HepG2 (cell line): ENCODE data around the gene NHSL1. TPM values are rescaled to one million over a fixed set of nuclear protein-coding genes. Genes with fewer than 3 reads are reported as not detected.

Source experiments
- MED1 ChIP-seq: sonication (generic); formaldehyde crosslinking; IDR thresholded peaks from 2 replicates; pipeline ENCODE4 v1.4.0; 2020; ENCODE audit warnings: missing genetic modification reagents
- SP1 ChIP-seq, 2 experiments: fragments of 450-650 bp in 1 of 2; sonication (generic) in 1 of 2; formaldehyde crosslinking in 1 of 2; IDR thresholded peaks; 2 replicates each; pipeline versions ENCODE4 v1.4.0 to v1.6.1; 2016 to 2020; ENCODE audit warnings: missing genetic modification reagents in 1 of 2
- SP2 ChIP-seq: sonication (generic); formaldehyde crosslinking; IDR thresholded peaks from 2 replicates; pipeline ENCODE4 v1.5.1; 2020; ENCODE audit warnings: mild to moderate bottlenecking, missing genetic modification reagents
- SSRP1 ChIP-seq: IDR thresholded peaks from 2 replicates; pipeline ENCODE4 v1.6.1; 2016; ENCODE audit warnings: control low read depth
- SYNCRIP ChIP-seq: fragments of 200-400 bp; formaldehyde crosslinking; IDR thresholded peaks from 2 replicates; pipeline ENCODE4 v1.6.1; 2018; ENCODE audit warnings: mild to moderate bottlenecking, low read depth, low read length; ENCODE audit not compliant: insufficient read depth
- YEATS4 ChIP-seq: sonication (generic); formaldehyde crosslinking; IDR thresholded peaks from 2 replicates; pipeline ENCODE4 v1.4.0; 2020; ENCODE audit warnings: missing genetic modification reagents, borderline replicate concordance
- ZNF207 ChIP-seq: fragments of 450-650 bp; IDR thresholded peaks from 2 replicates; pipeline ENCODE4 v1.6.1; 2016; ENCODE audit warnings: antibody characterized with exemption, borderline replicate concordance
- ZNF260 ChIP-seq: sonication (generic); formaldehyde crosslinking; IDR thresholded peaks from 2 replicates; pipeline ENCODE4 v1.4.0; 2020; ENCODE audit warnings: missing genetic modification reagents, low read depth, mild to moderate bottlenecking, borderline replicate concordance
- ZNF335 ChIP-seq: sonication (generic); formaldehyde crosslinking; IDR thresholded peaks from 2 replicates; pipeline ENCODE4 v1.4.0; 2020; ENCODE audit warnings: missing genetic modification reagents
- ZNF549 ChIP-seq: sonication (generic); formaldehyde crosslinking; IDR thresholded peaks from 2 replicates; pipeline ENCODE4 v1.5.0; 2020; ENCODE audit warnings: missing genetic modification reagents
- ZNF598 ChIP-seq: sonication (generic); formaldehyde crosslinking; IDR thresholded peaks from 2 replicates; pipeline ENCODE4 v1.5.1; 2020; ENCODE audit warnings: mild to moderate bottlenecking, missing genetic modification reagents, borderline replicate concordance
- ZNF790 ChIP-seq: sonication (generic); formaldehyde crosslinking; IDR thresholded peaks from 2 replicates; pipeline ENCODE4 v1.8.0; 2022; ENCODE audit warnings: missing genetic modification reagents, mild to moderate bottlenecking, borderline replicate concordance
- polyA plus RNA-seq, 8 experiments: library from polyadenylated mRNA; depleted of rRNA in 3 of 8; stranded (reverse) in 7 of 8; unstranded in 1 of 8; fragments of >200 nt; fragmentation: Illumina TruSeq in 4 of 8; extraction: Trizol in 4 of 8; gene quantifications; 2 replicates each; pipeline versions ENCODE4 v1.2.1 to v1.2.3, GENCODE V29; 2011 to 2016; ENCODE audit warnings: low read depth in 4 of 8, missing spikeins in 1 of 8, mixed read lengths in 1 of 8; ENCODE audit not compliant: insufficient read depth in 1 of 8
- total RNA-seq, 5 experiments: library from RNA; depleted of rRNA; stranded (reverse); fragments of >200 nt; fragmentation: Illumina TruSeq; extraction: Trizol; gene quantifications; 2 replicates each; pipeline ENCODE4 v1.2.3, GENCODE V29; 2016; ENCODE audit warnings: low read depth in 1 of 5
- TF ChIP-seq, protein P1 (sequence below), 2 experiments: sonication (generic) in 1 of 2; formaldehyde crosslinking in 1 of 2; IDR thresholded peaks; 2 replicates each; pipeline versions ENCODE4 v1.4.0 to v1.6.1; 2018 to 2020; ENCODE audit warnings: missing genetic modification reagents in 2 of 2, borderline replicate concordance in 1 of 2, low read depth in 1 of 2, mild to moderate bottlenecking in 1 of 2, missing biosample characterization in 1 of 2
- TF ChIP-seq, protein P2 (sequence below): IDR thresholded peaks from 2 replicates; pipeline ENCODE4 v1.6.1; 2012; ENCODE audit warnings: low read depth, low read length, improper control_type of control experiment
- TF ChIP-seq, protein P3 (sequence below): sonication (generic); formaldehyde crosslinking; IDR thresholded peaks from 2 replicates; pipeline ENCODE4 v1.4.0; 2020; ENCODE audit warnings: missing genetic modification reagents
- TF ChIP-seq, protein P4 (sequence below): sonication (generic); formaldehyde crosslinking; IDR thresholded peaks from 2 replicates; pipeline ENCODE4 v1.5.1; 2020; ENCODE audit warnings: mild to moderate bottlenecking, missing genetic modification reagents, moderate library complexity
- TF ChIP-seq, protein P5 (sequence below): sonication (generic); formaldehyde crosslinking; IDR thresholded peaks from 2 replicates; pipeline ENCODE4 v1.4.0; 2020; ENCODE audit warnings: missing genetic modification reagents, borderline replicate concordance

NHSL1 gene
- total and polyA plus RNA-seq, 2 of the 13 experiments (the other 11 are each of a cell fraction or from before 2014, with no cell fraction given) = 24.9 to 53.6 TPM

DNA sequence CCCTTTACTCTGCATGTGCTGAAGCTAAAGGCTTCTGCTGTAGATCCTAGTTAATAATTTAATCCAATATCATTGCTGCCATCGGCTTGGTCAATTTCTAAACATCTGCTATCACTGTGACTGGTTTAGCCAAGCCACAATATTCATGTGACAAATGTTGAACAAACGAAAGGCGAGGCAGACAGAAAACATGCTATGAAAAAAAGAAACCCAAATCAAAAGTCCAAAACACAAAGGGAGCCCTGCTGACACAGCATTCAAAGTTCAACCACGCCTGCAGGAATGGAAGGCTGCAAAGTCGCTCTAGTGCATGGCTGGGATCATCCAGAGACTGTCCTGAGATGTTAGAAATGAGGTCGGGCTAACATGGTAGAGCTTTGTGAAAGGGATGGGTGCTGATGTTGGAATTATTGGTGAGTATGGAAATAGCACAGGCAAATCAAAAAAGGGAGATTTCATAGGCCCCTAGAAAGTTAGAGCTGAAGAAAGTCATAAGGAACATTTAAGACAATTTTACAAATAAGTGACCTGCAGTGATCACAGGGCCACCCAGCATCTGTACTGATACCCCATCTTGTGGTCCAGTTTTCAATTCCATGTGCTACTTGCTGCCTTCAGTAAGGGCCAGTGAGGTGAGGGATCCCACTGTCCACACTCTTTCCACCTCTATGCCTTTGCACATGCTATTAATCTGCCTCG lies 8.8 kb upstream of the NHSL1 start (continued):
- TF ChIP-seq, protein P1, sequence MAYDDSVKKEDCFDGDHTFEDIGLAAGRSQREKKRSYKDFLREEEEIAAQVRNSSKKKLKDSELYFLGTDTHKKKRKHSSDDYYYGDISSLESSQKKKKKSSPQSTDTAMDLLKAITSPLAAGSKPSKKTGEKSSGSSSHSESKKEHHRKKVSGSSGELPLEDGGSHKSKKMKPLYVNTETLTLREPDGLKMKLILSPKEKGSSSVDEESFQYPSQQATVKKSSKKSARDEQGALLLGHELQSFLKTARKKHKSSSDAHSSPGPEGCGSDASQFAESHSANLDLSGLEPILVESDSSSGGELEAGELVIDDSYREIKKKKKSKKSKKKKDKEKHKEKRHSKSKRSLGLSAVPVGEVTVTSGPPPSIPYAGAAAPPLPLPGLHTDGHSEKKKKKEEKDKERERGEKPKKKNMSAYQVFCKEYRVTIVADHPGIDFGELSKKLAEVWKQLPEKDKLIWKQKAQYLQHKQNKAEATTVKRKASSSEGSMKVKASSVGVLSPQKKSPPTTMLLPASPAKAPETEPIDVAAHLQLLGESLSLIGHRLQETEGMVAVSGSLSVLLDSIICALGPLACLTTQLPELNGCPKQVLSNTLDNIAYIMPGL (CRISPR knock-in tag; IDR thresholded peaks at IDR 0.05; ENCODE audit: borderline replicate concordance in 1 of 2, low read depth in 1 of 2) = peak; percentile 30 to 55; a peak in 2 of 4 replicates
- TF ChIP-seq, protein P2, sequence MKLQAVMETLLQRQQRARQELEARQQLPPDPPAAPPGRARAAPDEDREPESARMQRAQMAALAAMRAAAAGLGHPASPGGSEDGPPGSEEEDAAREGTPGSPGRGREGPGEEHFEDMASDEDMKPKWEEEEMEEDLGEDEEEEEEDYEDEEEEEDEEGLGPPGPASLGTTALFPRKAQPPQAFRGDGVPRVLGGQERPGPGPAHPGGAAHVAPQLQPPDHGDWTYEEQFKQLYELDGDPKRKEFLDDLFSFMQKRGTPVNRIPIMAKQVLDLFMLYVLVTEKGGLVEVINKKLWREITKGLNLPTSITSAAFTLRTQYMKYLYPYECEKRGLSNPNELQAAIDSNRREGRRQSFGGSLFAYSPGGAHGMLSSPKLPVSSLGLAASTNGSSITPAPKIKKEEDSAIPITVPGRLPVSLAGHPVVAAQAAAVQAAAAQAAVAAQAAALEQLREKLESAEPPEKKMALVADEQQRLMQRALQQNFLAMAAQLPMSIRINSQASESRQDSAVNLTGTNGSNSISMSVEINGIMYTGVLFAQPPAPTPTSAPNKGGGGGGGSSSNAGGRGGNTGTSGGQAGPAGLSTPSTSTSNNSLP = peak; percentile 72
- no peak for TF ChIP-seq ZNF549
- no peak for TF ChIP-seq ZNF790 (CRISPR knock-in tag)
- TF ChIP-seq, protein P3, sequence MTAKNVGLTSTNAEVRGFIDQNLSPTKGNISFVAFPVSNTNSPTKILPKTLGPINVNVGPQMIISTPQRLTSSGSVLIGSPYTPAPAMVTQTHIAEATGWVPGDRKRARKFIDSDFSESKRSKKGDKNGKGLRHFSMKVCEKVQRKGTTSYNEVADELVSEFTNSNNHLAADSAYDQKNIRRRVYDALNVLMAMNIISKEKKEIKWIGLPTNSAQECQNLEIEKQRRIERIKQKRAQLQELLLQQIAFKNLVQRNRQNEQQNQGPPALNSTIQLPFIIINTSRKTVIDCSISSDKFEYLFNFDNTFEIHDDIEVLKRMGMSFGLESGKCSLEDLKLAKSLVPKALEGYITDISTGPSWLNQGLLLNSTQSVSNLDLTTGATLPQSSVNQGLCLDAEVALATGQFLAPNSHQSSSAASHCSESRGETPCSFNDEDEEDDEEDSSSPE (CRISPR knock-in tag) = no peak
- TF ChIP-seq MED1 (CRISPR knock-in tag) = peak; percentile 60
- TF ChIP-seq SSRP1 (CRISPR knock-in tag) = no peak
- TF ChIP-seq SP2 (CRISPR knock-in tag) = no peak
- TF ChIP-seq YEATS4 (CRISPR knock-in tag) = no peak; the same call in 1 of the 2 replicates
- no peak for TF ChIP-seq ZNF598 (CRISPR knock-in tag)
- no peak for TF ChIP-seq ZNF260 (CRISPR knock-in tag)
- TF ChIP-seq SP1 (IDR thresholded peaks at IDR 0.05) = no peak
- no peak for TF ChIP-seq SP1 (CRISPR knock-in tag; IDR thresholded peaks at IDR 0.05)
- TF ChIP-seq SYNCRIP = no peak
- peak; percentile 23; the same call in 1 of the 2 replicates for TF ChIP-seq ZNF335 (CRISPR knock-in tag)
- TF ChIP-seq, protein P4, sequence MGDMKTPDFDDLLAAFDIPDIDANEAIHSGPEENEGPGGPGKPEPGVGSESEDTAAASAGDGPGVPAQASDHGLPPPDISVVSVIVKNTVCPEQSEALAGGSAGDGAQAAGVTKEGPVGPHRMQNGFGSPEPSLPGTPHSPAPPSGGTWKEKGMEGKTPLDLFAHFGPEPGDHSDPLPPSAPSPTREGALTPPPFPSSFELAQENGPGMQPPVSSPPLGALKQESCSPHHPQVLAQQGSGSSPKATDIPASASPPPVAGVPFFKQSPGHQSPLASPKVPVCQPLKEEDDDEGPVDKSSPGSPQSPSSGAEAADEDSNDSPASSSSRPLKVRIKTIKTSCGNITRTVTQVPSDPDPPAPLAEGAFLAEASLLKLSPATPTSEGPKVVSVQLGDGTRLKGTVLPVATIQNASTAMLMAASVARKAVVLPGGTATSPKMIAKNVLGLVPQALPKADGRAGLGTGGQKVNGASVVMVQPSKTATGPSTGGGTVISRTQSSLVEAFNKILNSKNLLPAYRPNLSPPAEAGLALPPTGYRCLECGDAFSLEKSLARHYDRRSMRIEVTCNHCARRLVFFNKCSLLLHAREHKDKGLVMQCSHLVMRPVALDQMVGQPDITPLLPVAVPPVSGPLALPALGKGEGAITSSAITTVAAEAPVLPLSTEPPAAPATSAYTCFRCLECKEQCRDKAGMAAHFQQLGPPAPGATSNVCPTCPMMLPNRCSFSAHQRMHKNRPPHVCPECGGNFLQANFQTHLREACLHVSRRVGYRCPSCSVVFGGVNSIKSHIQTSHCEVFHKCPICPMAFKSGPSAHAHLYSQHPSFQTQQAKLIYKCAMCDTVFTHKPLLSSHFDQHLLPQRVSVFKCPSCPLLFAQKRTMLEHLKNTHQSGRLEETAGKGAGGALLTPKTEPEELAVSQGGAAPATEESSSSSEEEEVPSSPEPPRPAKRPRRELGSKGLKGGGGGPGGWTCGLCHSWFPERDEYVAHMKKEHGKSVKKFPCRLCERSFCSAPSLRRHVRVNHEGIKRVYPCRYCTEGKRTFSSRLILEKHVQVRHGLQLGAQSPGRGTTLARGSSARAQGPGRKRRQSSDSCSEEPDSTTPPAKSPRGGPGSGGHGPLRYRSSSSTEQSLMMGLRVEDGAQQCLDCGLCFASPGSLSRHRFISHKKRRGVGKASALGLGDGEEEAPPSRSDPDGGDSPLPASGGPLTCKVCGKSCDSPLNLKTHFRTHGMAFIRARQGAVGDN (CRISPR knock-in tag) = no peak
- TF ChIP-seq ZNF207 = no peak
- TF ChIP-seq, protein P5, sequence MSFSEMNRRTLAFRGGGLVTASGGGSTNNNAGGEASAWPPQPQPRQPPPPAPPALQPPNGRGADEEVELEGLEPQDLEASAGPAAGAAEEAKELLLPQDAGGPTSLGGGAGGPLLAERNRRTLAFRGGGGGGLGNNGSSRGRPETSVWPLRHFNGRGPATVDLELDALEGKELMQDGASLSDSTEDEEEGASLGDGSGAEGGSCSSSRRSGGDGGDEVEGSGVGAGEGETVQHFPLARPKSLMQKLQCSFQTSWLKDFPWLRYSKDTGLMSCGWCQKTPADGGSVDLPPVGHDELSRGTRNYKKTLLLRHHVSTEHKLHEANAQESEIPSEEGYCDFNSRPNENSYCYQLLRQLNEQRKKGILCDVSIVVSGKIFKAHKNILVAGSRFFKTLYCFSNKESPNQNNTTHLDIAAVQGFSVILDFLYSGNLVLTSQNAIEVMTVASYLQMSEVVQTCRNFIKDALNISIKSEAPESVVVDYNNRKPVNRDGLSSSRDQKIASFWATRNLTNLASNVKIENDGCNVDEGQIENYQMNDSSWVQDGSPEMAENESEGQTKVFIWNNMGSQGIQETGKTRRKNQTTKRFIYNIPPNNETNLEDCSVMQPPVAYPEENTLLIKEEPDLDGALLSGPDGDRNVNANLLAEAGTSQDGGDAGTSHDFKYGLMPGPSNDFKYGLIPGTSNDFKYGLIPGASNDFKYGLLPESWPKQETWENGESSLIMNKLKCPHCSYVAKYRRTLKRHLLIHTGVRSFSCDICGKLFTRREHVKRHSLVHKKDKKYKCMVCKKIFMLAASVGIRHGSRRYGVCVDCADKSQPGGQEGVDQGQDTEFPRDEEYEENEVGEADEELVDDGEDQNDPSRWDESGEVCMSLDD (CRISPR knock-in tag) = no peak
